HG03520 (cell line): Measurements from ENCODE around the gene SLC1A2.

Experiments
- ATAC-seq: cut with Tn5 transposase; IDR thresholded peaks from one replicate; pipeline ENCODE4 v1.9.1; 2021; ENCODE audit warnings: mild to moderate bottlenecking, moderate library complexity; ENCODE audit not compliant: unreplicated experiment

SLC1A2 gene

GRCh38 chr11:35419184-35419829, at the start of gene SLC1A2:
Gene SLC1A2, minus strand, starts transcription at chr11:35419558. Its CDS starts 592 bp downstream, at chr11:35418966.
- ATAC-seq = no peak

GRCh38 chr11:35466058-35466457, 46.7 kb upstream of the SLC1A2 start:
- ATAC-seq = no peak

DNA sequence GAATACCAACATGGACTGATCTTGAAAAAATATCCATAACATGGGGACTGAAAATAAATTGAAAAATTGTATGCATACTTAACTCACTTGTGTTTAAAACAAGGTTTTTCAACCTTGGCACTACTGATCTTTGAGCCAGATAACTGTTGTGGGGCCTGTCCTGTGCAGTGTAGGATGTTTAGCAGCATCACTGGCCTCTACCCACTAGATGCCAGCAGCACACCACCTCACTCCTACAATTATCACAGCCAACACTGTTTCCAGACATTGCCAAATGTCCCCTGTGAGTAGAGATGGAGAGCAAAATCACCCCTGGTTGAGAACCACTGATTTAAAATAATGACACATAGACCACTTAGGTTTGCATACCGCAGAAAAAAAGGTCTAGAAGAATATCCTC, 45.0 kb upstream of the SLC1A2 start:
- no peak for ATAC-seq

DNA sequence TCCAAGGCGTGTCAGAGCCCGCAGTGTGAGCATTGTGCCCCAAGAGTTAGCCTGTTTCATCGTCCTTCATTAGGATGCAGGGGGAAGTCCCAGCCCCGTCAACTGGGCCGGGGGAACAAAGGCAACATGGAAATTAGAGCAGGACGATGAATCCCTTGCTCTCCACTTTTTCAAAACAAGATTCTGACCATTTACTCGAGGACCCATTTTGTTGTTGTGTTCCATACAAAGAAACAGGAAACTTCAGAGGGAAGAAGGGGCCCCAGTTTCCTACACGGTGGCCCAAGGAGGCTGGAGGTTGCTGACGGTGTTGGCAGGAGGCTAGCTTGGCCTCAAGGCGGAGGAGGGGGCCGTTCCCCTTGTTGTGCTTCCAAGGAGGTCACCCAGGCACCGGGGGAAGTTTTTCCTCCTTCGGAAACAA, 44.0 kb upstream of the SLC1A2 start:
- no peak for ATAC-seq

DNA sequence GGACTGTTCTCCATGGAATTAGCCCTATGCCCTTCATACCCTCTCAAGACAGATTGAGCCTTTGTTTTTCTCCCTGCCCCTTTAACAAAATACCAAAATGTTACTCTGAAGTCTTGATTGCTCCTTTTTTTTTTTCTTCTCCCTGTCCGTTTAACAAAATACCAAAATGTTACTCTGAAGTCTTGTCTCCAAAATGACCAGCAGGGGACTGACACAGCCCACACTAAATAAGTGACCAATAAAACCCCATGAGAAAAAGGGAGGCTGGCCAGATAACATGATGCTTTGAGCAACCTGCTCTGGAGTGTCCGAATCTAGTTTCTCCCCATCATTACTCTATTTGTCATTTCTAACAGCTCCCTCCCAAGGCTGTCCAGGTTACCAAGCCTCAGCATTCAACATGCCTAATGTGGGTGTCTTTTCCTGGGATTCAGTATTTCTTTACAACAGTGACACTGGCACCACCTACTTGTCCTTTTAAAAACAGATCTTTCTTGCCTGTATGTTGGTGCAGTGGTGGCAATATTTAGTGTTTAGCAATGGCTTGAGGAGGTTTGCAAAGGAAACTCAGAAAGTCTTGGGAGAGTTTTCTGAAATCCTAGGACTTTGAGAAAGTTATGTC, 42.7 kb upstream of the SLC1A2 start:
- no peak for ATAC-seq

DNA sequence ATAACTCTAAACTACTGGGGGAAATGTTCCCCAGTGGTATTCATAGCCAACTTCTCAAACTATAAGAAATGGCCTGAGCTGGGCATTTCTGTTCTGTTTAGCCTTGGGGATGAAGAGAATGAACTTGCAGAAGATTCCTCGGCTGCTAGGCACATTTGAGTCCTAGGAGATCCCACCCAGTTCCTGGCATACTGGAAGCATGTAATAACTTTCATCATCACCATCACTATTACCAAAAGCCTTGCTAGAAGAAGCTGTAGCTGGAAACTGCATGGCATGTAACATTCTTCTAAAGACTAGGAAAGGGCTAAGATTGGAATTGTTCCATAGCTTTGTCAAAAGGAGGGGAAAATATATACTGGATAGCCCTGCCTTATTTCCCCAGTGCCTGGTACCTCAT, 40.1 kb upstream of the SLC1A2 start:
- no peak for ATAC-seq

DNA sequence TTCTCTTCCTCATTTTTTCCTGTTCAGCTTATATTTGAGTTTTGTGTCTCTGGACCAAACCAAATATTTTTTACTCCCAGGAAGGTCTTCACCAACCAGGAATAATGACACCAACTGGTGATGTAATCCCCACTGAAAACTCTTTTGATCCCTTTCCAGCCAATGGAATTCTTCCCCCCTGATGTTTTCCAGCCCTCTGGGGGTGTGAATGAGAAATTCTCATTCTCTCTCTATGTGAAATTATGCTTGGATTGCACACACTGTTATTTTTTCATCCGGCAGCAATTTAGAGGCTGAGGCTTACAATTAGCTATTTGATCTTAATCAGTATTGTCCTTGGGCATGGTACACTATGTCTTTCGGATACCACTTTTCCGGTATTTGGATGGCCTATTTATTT, 39.5 kb upstream of the SLC1A2 start:
- no peak for ATAC-seq

DNA sequence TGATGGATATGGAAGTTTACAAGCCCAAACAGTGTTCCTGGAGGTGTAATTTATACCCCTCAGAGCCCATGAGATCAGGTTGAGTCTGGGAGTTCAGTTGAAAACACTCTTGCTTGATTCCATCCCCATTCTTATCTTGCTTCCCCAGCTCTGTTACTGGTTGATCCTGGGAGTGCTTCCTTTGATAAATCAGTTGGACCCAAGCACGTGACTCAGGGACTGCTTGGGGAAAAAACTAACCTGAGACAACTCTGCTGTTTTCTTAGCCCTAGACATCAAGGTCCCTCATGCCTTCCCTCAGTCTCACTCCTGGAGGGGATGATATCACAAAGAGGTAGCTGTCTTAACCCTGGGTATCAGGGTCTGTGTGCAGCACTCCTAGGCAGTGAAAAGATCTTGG, 35.0 kb upstream of the SLC1A2 start:
- ATAC-seq = no peak

- ATAC-seq = no peak
Measured at GRCh38 chr11:35436581-35437250, 17.4 kb upstream of the SLC1A2 start.

DNA sequence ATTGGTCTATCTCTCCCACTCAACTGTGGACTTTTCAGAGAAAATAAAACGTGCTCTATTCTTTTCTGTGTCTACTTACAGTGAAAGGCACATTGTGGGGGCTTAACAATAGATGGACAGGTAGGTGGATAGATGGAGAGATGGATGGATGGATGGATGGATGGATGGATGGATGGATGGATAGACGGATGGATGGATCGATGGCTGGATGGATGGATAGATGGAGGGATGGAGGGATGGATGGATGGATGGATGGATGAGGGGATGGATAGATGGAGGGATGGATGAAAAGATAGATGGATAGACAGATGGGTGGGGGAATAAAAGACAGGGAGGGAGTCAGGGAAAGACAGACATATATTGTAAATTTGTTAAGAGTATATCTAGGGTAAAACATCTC, 14.2 kb upstream of the SLC1A2 start:
- no peak for ATAC-seq

GRCh38 chr11:35432464-35432863, 13.1 kb upstream of the SLC1A2 start:
- ATAC-seq = no peak

DNA sequence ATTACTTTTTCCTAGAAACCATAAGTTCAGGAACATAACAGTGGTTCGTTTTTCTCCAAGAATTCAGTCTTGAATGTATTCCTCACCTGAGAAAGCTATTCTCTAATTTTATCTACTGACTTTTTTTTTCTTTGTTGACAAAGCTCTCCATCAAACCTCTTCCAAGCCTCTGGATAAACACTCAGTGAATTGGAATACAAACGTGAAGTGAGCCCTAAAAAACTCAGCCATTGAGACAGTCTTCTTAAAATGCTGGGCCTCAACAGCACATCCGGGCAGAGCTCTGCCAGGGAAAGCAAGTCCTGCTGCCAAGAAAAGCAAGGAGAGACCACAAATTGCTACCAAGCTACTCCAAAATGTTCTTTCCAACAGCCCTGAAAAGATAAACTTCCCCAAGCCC, 7.7 kb upstream of the SLC1A2 start:
- ATAC-seq = no peak

GRCh38 chr11:35426351-35426750, 7.0 kb upstream of the SLC1A2 start:
- no peak for ATAC-seq

DNA sequence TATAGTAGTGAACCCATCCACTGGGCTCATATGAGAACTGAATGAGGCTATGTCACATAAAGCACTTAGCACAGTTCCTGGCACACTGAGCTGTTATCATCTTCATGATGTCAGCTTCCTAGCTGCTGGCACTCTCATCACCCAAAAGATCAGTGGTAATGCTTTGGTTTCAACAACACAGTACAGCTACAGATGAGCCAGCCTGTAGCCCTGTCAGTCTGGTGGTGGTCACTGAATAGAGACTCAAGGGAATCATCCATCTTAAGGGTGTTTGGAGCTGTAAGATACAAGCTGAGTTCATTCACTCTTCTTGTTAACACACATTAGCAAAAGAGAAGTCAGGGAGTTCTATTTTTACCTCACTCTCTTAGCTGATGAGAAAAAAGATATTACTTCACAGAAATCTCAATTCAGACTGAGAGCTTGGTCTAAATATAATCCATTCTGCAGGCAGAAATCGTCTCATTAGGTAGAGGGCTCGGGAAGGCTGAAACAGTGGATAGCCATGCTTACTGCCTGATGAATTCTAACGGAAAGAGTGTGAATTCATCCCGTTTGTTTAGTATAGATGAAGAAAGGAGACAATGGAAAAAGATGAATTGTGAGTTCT, 6.3 kb upstream of the SLC1A2 start:
- no peak for ATAC-seq

DNA sequence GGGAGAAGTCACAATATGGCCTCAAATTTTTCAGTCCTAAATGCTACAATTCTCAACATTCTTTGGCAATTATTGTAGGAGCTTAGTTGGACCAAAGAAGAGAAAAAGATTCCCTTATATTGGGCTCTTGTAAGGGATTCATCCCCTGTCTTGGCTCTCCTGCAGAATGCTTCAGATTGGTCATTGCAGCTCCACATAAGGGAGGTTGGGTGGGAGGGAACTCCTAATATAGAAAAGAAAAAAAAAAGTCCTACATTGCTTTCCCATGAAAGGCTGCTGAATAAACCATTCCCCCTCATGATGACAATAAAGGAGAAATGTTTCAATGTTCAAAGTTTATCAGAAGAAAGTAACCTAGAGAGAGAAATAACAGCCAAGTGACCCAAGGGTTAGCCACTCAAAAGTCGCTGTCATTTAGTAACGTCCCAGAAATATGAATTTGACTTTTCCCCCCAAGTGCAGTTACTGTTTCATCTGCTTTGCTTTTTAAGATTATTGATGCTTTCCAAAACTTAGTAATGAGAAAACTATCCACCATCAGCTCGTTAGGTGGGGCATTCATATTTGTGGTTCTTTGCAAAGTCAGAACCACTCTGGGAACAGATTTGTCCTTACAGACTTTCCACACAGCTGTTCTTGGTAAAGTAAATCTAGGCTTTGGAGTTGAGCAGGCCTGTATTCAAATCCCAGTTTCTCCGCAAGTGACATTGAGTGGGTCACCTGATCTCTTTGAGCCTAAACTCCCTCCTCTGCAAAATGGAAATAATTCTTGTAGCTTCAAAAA, 5.0 kb upstream of the SLC1A2 start:
- no peak for ATAC-seq

DNA sequence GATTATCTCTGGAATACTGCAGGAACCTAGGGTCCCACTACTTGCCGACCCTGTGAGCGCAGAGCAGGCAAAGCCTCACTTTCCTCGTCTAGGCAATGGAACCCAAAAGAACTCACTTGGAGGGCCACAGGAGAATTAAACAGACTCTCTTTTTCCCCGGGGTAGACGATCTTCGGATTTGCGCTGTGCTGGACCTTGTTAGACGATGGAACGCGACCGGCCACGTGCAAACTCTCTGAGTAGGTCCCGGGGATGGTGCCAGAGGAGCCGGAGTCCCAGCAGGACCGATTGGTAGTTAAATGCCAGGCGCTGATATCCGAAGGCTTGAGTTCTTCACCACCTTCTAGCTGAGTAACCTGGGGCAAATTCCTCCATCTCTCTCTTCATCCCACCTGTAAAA, 1.0 kb upstream of the SLC1A2 start:
- ATAC-seq = no peak

DNA sequence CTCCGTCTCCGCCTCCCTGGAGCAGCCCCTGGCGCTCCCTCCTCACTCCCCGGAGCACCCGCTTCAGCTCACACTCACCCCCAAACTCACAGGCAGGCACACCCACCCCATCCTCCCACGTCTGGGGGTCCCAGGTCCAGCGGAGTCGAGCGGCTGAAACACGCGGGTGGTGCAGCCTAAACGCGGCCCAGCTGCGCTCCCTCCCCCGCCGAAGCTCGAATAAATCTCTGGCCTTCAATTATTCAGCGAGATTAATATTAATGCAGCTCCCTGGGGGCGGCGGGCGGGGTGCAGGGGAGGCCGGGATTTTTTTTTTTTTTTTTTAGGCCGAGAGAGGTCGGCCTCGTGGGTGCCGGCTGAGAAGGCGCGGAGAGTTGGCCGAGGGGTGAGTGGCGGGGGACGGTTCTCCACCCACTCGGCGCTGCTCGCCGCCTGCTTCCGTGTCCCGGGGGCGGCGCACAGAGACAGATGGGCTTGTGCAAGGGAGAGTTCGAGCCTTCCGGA, 524 bp upstream of the SLC1A2 start:
- ATAC-seq = no peak

GRCh38 chr11:35418282-35419183, 825 bp downstream of the SLC1A2 start:
- no peak for ATAC-seq

DNA sequence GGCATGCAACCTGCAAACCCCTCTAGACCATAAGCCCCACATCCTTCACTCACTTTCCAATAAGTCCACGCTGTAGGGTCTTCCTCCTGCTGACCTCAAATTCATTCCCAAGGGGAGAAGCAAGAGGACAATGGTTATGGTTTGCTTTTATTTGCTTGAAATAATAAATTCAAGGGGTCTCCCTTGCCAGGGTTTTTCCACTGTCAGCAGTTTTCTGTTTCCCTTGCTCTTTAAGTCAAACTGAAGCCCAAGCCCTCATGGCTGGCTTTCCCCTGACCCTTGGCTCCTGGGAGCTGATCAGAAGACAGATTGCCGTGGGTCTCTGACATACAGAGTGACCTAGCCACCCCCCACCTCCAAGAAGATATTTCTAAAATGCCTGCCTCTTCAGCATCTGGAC, 3.9 kb downstream of the SLC1A2 start:
- ATAC-seq = no peak

- ATAC-seq = no peak
Measured at GRCh38 chr11:35414776-35415175, 4.6 kb downstream of the SLC1A2 start.
